C4-2B (cell line): ENCODE data around the gene CASP8.

Source experiments
- H3K27ac ChIP-seq: fragments of 450-650 bp; 2 replicates; pipeline ENCODE4 v1.5.1; 2017
- CTCF ChIP-seq: fragments of 450-650 bp; conservative IDR thresholded peaks from 2 replicates; pipeline ENCODE4 v1.5.1; 2017; ENCODE audit warnings: mild to moderate bottlenecking
- ZFX ChIP-seq: fragments of 450-650 bp; IDR thresholded peaks from 2 replicates; pipeline ENCODE4 v1.6.1; 2017

The CASP8 gene

DNA sequence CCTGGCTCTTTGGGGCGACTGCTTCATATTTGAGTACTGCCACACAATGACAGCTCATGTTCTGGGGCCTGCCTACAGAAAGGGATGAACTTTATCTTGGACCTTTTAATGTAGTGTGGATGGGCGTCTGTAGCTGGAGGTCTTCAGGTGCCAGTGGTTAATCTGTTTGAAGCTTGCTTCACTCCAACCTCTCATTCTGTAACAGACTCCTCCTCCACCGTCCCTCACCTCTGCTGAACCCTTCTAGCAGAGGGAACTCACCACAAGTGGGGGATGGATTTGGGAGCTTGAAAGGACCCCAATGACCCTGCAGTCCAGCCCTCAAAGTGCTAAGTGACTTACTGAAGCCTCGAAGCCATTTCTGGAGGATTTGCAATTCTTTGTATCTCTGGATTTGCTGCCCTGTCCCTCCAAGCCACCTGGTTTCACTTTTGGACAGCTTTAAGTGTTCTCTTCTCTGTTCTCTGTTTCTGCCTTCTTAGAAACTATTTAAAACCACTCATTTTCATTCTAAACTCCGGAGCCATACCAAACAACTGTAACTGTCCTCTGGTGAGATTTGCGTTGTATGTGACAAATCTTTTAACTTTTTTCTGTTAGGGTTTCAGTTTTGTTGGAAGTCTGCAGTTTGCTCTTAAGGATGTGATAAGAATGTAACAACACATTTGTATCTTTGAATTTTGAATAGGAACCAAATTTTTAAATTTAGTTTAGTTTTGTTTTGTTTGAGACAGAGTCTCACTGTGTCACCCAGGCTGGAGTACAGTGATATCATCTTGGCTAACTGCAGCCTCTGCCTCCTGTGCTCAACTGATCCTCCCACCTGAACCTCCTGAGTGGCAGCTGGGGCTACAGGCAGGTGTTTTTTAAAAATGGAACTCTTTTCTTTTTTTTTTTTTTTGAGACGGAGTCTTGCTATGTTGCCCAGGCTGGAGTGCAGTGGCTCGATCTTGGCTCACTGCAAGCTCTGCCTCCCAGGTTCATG, 37.0 kb upstream of the CASP8 start:
- TF ChIP-seq CTCF (no peak), ZFX (no peak)
- no peak overlapping the region for H3K27ac ChIP-seq

DNA sequence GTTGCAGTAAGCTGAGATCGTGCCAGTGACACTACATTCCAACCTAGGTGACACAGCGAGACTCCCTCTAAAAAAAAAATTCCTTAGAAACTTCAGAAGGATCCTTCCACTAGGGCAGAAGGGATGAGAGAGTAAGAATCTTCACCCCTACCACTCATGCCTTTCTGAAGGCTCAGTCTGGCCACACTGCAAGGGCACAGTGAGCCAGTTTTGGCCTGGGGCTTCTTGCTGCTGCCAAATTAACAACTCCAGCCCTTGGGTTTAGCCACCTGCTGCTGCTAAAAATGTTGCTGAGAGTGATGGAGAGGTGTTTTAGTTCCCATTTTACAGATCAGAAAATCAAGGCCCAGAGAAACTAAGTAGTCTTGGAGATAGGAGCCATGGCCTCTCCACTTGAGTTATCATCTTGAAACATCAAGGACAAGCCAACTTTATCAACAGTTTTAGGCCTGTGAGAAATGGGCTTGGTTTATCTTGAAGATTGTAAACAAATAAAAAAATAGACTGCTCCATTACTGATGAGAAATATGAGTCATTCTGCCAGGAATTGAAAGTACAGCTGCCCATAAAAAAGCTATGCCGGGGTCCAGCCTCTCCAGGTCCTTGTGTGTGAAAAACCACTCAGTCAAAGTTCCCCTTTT, 31.9 kb upstream of the CASP8 start:
- TF ChIP-seq ZFX = no peak
- TF ChIP-seq CTCF = no peak
- H3K27ac ChIP-seq = no peak overlapping the region

- no peak for TF ChIP-seq ZFX
- no peak for TF ChIP-seq CTCF
Measured at GRCh38 chr2:201228912-201229290, 31.4 kb upstream of the CASP8 start.

GRCh38 chr2:201231781-201232466, 28.4 kb upstream of the CASP8 start:
- peak overlapping the region; percentile 63 for H3K27ac ChIP-seq
- TF ChIP-seq ZFX (no peak), CTCF (peak; percentile 96)

More at GRCh38 chr2:201228912-201229290, 31.4 kb upstream of the CASP8 start:
- no peak overlapping the region for H3K27ac ChIP-seq

DNA sequence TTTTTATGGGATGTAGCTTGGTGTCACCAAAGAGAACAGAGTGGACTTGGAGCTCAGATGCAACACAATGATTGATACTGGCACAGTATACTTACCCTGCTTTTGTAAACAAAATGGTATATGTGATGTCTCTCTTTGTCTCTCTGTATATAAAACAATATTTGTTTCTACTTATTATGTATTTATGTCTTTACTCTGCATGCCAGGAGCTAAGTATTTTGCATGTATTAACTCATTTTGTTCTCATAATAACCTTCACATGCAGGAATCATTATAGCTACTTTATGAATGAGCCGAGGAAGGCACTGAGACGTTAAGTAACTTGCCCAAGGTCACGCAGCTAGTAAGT, 27.9 kb upstream of the CASP8 start:
- no peak for TF ChIP-seq ZFX
- TF ChIP-seq CTCF = peak; percentile 36
- peak overlapping the region; percentile 63; the same call in 1 of the 2 replicates for H3K27ac ChIP-seq

GRCh38 chr2:201233192-201233811, 27.0 kb upstream of the CASP8 start:
- TF ChIP-seq ZFX (no peak), CTCF (no peak)
- H3K27ac ChIP-seq = peak overlapping the region; percentile 90
